ENCODE results near the gene IFTAP.
"Not testable (repeated sequence)": the region's sequence is repeated elsewhere in the genome, so short reads cannot be mapped to it uniquely, and the experiment has no call there.

IFTAP gene, protein sequence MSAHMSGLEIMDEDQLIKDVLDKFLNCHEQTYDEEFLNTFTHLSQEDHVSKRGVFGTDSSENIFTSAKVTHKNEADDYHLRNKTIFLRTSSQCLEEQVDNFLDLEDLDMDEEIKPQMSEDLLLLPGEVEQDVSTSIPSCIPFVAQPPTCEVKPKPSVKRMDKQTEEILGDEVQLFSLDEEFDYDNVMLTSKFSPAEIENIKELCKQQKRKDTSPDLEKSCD

DNA sequence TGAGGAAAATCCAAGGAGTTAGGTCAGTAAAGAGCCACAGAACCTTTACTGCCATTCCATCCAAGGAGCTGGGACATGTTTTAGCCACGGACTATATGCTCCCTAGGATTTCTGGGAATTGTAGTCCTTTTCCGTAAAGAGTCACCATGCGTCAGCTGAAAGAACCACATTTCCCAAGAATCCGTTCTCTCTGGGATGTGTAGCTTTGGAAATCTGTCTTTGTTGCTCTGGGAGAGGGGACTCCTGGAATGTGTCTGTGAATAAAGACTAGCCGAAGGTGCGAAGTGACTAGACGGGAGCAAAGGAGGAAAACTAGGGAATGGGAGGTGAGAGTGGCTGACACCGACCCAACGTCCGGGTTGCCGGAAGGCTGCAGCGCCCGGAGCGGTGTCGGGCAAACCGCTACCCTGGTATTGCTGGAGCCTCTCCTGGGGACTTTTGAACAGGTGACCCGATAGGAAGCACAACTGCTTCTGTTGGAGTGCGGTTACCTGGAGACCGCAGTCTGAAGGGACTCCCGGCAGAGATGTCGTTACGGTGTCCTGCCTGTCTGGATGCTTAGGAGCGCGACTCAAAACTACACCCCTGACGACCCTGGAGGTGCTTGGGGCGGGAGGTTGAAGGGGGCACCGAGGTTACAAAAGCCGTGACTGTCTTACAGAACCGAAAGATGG lies at the start of gene IFTAP:
TSS of gene IFTAP (plus strand) at position 187 of the 674 bp plus-strand sequence. CDS start 15,602 bp downstream, outside the sequence.
- DNase-seq, result no peak

DNA sequence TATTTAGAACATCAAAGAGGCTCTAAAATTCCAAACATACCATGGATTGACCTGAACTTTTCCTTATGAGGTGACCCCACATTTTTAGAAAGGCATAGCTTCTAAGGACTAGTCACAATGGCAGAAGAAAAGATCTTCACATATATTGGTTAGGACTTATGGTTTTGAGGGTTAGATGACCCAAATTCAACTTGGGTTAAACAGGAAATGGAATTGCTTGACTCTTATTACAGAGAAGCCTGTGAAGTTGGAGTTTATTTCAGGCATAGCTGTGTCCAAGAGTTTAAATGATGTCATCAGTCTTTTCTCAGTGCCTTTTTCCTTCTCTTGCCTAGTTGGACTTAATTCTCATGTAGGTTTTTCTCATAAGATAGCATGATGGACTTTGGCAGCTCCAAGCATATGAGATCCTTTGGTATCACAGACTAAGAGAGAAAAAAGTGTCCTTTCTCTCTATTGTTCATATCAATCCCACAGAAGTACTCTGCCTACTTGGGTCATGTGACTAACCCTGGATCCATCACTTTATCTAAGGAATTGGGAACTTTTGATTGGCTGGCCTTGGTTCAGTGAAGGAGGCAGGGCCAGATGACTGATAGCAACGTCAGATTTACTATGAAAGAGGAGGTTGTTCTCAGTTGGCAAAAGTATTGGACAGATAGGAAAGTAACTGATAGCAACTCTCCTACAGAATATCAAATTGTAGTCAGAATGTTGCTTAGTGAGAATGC lies 43.8 kb upstream of the IFTAP start:
- DNase-seq, result no peak

DNA sequence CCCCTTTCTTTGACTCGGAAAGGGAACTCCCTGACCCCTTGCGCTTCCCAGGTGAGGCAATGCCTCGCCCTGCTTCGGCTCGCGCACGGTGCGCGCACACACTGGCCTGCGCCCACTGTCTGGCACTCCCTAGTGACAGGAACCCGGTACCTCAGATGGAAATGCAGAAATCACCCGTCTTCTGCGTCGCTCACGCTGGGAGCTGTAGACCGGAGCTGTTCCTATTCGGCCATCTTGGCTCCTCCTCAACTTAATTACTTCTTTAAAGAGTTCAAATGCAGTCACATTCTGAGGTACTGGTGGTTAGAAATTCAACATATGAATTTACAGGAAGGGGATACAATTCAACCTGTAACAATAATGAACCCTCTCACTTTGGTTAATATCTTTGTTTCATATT lies 36.9 kb upstream of the IFTAP start:
- not testable (repeated sequence) for DNase-seq

DNA sequence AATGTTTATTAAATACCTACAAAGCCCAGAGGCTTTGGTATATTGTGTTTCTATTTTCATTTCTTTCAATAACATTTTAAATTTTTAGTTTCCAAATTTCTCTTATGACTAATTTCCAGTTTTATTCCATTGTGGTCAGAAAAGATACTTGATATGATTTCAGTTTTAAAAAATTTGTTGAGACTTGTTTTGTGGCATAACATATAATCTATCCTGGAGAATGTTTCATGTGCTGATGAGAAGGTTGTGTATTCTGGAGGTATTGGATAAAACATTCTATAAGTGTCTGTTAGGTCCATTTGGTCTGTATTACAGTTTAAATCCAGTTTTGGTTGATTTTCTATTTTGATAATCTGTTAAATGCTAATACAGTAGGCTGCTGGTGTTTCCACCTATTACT lies 36.3 kb upstream of the IFTAP start:
- DNase-seq, result no peak

DNA sequence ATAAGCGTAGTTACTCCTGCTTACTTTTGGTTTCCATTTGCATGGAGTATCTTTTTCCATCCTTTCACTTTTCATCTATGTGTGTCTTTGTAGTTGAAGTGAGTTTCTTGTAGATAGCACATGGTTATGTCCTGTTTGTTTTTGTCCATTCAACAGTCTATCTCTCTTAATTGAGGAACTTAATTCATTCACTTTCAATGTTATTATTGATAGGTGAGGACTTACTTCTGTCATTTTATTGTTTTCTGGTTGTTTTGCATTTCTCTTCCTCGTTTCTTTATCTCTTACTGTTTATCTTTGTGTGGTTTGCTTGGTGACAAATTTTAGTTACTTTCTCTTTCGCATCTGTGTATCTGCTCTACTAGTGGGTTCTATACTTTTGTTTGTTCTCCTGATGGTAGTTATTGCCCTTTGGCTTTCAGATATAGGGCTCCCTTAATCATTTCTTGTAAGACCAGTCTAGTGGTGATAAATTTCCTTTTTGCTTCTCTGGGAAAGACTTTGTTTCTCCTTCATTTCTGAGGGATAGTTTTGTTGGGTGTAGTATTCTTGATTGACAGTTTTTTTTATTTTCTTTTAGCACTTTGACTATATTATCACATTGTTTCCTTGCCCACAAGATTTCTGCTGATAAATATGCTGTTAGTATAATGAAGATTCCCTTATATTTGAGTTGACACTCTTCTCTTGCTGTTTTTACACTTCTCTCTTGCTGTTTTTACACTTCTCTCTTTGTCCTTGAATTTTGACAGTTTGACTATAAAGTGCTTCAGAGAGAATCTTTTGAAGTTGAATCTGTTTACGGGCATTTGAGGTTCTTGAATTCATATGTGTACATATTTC lies 35.5 kb upstream of the IFTAP start:
- DNase-seq, result no peak

DNA sequence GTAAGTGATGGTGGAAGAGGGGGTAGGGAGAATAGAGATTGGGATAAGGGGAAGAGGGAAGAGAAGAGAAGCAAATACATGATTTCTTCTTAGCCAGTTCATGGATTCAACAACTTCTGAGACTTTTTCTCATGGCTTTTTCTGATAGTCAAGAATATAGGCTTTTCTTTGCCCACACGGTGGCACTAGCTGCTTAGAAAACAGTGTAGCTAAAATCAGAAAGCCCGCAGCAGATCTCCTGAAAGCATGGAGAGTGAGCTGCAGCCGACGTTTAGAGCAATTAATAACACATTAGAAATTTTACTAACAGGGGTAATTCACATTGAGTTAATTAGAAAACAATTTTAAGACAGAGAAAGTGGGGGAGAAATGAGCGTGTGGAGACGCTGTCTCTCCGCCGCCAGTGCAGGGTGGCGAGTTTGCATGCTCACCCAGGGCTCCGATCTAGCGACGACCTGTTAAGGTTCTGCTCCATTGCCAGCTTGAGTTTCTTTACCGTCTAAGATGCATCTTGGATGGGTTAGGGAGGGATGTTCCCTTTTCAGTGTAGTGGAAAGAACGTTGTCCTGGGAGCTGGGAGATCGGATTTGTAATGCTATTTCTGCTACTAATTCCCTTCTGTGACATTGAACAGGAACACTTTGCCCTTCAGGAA lies 29.8 kb upstream of the IFTAP start:
- DNase-seq, result no peak

DNA sequence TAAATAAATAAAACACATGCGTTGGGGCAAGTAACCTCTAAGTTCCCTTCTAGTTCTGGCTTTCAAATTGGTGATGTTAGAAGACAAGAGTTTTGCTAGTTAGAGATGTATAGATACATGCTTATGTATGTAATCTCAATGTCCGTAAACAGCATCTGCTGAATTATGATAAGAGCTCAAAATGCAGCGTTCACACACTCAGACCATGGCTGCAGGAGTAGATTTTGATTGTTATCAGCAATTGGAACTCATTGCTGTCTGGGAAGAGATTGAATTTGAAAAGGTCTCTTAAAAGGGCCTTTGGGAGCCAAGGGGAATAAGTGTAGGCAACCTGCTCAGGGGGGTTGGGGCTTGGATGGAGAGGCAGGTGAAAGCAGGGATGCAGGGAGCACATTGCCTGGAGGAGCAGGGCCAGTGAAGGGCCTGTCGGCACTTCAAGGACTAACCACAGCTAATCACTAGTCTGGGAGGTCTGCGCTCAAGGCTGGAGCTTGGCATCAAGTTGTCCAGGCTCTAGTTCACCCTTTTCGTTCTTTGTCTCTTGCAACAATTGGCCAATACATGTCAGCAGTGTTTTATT lies 29.2 kb upstream of the IFTAP start:
- no peak for DNase-seq

DNA sequence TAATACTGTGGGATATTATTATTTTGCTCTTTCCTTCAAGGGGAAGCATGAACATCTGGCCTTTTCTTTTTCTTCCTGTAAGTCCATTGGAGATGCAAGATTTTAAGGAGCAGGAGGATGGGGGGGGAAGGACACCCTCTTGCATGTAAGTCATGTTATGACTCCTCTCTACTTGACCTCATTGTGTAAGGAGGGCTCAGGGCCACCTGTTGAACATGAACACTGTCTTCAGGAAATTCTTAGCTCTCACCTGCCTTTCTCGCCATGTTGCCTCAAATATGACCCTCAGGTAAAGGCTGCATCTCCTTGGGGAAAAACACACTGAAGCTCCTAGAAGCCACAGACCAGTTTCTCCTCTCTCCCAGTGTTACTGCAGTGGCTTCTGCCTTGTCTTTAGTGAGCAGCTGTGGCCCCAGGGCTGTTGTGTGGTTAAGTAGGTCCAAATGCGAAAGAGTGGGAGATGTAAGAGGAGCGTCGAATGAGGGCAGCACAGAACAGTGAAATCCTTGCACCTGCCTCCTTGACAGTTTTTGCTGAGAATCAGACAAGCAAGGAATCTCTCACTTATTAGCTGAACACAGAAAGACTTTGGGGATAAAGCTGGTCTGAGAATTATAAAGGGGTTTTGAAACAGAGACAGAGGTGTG lies 27.8 kb upstream of the IFTAP start:
- DNase-seq, result no peak

DNA sequence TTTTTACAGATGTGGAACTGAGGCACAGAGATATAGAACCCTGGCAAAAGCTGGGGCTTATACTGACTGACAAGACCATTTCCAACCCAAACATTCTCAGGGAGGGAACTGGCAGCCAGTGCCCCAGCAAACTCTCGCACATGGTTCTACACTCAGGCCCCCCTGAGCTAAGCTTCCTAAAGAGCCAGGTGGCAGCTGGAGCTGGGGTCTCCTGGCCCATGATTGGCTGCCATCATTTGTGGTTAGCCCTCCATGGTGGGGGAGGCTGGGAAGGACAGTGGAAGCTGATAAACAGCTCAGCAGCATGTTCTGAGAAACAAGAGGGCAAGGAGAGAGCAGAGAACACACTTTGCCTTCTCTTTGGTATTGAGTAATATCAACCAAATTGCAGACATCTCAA lies 26.6 kb upstream of the IFTAP start, which contains the start of gene RAG1:
TSS of gene RAG1 (plus strand) at position 314 of the 400 bp plus-strand sequence. CDS start 5,298 bp downstream, outside the sequence.
- DNase-seq, result no peak

DNA sequence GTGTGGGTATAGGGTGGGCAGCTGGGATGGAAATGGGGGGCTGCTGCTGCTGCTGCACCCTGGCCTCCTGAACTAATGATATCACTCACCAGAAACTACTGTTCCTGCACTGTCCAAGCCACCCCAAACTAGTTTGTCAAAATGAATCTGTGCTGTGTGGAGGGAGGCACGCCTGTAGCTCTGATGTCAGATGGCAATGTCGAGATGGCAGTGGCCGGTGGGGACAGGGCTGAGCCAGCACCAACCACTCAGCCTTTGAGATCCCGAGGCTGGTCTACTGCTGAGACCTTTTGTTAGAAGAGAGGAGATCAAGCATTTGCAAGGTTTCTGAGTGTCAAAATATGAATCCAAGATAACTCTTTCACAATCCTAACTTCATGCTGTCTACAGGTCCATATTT lies 25.2 kb upstream of the IFTAP start:
- no peak for DNase-seq

DNA sequence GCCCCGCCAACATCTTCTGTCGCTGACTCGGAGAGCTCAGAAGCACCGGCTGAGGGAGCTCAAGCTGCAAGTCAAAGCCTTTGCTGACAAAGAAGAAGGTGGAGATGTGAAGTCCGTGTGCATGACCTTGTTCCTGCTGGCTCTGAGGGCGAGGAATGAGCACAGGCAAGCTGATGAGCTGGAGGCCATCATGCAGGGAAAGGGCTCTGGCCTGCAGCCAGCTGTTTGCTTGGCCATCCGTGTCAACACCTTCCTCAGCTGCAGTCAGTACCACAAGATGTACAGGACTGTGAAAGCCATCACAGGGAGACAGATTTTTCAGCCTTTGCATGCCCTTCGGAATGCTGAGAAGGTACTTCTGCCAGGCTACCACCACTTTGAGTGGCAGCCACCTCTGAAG lies 19.8 kb upstream of the IFTAP start:
- no peak for DNase-seq

DNA sequence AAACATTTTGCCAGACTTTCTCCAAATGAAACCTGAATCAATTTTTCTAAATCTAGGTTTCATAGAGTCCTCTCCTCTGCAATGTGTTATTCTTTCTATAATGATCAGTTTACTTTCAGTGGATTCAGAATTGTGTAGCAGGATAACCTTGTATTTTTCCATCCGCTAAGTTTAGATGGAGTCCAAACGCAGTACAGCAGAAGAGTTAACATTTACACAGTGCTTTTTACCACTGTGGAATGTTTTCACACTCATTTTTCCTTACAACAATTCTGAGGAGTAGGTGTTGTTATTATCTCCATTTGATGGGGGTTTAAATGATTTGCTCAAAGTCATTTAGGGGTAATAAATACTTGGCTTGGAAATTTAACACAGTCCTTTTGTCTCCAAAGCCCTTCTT lies 16.9 kb upstream of the IFTAP start:
- DNase-seq, result no peak

DNA sequence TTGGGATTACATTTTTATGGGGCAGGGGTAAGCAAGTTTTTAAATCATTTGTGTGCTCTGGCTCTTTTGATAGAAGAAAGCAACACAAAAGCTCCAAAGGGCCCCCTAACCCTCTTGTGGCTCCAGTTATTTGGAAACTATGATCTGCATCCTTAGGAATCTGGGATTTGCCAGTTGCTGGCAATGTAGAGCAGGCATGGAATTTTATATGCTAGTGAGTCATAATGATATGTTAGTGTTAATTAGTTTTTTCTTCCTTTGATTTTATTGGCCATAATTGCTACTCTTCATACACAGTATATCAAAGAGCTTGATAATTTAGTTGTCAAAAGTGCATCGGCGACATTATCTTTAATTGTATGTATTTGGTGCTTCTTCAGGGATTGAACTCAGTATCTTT lies 16.4 kb upstream of the IFTAP start:
- DNase-seq, result no peak

DNA sequence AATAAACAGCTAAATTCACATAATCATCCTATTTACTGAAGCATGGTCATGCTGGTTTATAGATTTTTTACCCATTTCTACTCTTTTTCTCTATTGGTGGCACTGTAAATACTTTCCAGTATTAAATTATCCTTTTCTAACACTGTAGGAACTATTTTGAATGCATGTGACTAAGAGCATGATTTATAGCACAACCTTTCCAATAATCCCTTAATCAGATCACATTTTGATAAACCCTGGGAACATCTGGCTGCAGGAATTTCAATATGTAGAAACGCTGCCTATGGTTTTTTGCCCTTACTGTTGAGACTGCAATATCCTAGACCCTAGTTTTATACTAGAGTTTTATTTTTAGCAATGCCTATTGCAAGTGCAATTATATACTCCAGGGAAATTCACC lies 15.8 kb upstream of the IFTAP start:
- DNase-seq, result no peak

DNA sequence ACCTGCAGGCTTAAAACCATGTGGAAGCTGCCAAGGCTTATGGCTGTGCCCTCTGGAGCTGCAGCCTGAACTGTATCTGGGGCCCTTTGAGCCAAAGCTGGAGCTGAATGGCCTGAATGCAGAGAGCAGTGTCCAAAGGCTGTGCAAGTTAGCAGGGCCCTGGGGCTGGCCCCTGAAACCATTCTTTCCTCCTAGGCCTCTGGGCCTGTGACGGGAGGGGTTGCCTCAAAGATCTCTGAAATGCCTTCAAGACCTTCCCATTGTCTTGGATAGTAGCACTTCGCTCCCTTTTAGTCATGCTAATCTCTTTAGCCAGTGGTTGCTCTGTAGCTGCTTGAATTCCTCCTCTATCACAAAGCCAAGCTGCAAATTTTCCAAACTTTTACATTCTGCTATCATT lies 12.8 kb upstream of the IFTAP start:
- no peak for DNase-seq

DNA sequence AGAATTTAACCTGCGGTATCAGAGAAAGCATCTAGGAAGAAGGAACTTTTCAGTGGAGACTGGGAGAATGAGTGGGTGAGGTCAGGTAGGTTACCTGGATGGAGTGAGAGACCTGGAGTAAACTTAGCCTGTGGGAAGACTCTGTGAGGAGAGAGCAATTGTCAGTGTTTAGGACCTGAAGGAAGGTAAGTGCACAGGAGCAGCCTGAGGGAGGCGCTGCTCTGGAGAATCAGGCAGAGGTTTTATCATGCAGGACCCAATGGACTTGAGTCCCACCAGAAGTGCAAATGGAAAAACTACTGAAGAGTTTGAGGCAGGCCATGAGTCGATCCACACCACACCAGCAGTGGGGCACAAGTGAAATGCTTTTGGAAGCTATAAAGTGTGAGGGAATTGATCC lies 10.6 kb upstream of the IFTAP start:
- no peak for DNase-seq

DNA sequence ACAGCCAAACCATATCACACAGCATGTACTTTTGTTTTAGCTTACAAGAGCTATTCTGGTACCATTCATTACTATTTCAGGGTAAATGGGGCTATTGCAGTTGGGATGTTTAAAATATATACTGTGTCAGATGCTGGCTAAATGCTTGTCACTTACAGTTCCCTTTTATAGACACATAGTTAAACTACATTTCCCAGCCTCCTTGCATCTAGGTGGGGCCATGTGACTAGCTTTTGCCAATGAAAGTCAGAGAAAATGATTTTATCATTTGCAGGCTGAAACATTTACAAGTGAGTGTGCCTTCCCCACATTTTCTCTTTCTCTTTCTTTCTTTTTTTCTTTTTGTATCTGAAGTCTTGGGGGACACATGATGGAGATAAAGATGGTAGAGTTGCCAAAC lies 7.8 kb upstream of the IFTAP start:
- DNase-seq, result no peak

DNA sequence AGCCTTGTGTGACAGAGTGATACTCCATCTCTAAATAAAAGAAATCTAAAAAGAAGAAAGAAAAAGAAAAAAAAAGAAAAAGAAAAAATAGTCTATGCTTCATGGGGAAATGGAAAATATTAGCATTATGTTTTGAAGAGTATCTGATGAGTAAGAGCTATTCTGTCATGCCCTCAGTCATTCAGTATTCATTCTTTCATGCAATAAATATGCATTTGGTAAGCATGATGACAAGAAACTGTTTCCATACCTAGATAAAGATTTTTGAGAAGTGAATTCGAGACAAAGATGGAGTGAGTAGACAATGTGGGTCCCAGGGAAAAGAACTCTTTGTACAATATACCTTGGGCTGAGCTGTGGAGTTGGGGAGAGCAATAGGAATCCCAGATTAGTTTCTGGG lies 6.2 kb upstream of the IFTAP start:
- no peak for DNase-seq

DNA sequence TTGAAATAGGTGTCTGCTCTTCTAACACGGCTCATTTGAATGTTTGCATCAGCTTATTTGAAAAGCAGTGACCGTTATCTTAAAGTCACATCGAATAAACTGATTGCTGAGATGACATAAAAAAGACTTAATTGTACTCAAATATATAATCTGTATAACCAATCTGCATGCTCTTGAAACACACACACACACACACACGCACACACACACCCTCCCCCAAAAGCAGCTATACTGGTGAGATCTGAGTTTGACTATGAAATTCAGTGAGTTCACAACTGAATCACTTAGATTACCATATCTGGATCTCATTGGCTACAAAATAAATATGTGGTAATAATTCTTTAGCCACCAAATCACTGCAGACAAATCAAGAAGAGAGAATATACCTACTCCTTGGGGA lies 3.8 kb upstream of the IFTAP start:
- no peak for DNase-seq

DNA sequence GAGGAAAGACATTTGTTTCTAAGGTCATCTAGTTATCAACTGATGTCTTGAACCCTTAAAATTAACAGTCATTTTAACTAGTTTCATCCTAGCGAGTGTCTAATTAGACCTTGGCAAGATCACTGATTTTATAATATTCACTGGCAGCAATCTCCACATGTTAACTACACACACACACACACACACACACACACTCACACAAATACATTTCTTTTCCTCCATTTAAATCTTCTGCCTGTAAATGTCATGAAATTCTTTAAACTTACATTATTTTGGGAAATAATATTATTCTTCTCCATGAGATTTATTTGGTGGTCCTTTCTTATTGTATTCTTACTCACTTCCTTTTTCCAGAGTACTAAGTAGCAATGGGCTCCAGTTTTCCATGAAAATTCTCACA lies 2.9 kb upstream of the IFTAP start:
- no peak for DNase-seq

DNA sequence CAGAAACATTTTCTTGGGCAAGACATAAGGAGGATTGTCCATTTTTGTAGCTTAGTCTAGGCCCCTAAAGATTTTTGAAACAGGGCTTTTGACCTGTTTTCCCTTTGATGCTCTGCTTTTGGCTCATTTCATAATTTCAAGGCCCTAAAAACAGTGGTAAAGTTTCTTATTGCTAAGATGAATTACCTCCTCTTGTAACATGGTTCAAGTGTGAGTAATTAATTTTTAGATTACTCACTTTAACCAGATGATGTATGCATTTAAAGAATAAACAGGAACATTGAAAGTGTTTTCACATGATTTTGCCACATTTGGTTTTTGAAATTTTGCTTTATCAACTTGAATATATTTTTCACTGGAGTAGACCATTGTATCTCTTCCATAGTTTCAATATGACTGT lies 2.6 kb downstream of the IFTAP start:
- no peak for DNase-seq

DNA sequence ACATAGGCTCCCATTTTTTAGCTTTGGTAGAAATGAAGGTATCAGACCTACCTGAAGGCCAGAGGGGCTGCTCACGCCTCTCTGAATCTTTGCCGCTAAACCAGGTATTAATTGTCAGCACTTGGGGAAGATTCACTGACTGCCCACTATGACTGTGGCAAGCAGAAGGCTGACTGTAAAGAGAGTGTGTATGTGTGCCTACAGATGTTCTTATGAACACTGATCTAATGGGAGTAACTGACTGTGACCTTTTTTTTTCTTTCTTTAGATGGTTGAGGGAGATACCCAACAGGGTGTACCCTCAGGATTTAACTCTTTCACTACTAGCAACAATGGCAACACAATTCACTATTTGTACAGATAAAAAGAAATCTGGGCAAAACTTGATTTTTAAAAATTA lies 3.7 kb downstream of the IFTAP start, which contains the start of gene RAG2:
TSS of gene RAG2 (minus strand) at position 186 of the 400 bp plus-strand sequence. CDS start 4,068 bp downstream, outside the sequence.
- no peak for DNase-seq

All from cortex of kidney (tissue), 1 donor.